Measurements from ENCODE around the gene UBTD2. TPM values are rescaled to one million over a fixed set of nuclear protein-coding genes. Genes with fewer than 3 reads are reported as not detected.

Gene UBTD2
- total and polyA plus RNA-seq, 10 of the 15 experiments (the other 5 are each of a cell fraction or from before 2014, with no cell fraction given): 7.7 to 30.5 (median 19.4) TPM

DNA sequence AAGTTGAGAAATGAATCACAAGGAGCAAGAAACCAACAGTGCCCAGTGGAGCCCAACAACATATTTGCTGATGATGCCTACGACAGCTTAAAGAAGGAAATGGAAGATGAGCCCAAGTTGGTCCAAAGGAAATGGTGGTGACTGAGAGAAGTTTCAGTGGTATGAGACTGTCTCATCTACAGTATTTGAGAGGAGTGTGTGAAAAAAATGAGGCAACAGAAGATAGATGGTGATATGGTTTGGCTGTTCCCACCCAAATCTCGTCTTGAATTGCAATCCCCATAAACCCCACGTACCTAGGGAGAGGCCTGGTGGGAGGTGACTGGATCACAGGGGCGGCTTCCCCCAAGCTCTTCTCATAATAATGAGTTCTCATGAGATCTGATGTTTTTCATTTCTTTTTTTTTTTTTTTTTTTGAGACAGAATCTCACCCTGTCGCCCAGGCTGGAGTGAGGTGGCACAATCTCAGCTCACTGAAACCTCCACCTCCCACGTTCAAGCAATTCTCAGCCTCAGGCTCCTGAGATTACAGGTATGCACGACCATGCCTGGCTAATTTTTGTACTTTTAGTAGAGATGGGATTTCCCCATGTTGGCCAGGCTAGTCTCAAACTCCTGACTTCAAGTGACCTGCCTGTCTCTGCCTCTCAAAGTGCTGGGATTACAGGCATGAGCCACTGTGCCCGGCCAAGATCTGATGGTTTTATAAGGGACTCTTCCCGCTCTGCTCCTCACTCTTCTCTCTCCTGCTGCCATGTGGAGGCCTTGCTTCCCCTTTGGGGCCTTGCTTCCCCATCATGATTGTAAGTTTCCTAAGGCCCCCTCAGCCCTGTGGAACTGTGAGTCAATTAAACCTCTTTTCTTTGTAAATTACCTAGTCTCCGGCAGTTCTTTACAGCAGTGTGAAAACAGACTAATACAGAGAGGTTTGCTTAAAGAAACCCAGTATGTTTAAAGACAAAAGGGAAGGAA is 59.4 kb downstream of the UBTD2 start (continued):
- TF ChIP-seq, protein P1, sequence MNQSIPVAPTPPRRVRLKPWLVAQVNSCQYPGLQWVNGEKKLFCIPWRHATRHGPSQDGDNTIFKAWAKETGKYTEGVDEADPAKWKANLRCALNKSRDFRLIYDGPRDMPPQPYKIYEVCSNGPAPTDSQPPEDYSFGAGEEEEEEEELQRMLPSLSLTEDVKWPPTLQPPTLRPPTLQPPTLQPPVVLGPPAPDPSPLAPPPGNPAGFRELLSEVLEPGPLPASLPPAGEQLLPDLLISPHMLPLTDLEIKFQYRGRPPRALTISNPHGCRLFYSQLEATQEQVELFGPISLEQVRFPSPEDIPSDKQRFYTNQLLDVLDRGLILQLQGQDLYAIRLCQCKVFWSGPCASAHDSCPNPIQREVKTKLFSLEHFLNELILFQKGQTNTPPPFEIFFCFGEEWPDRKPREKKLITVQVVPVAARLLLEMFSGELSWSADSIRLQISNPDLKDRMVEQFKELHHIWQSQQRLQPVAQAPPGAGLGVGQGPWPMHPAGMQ (IDR thresholded peaks at IDR 0.05; ENCODE audit: borderline replicate concordance): no peak

DNA sequence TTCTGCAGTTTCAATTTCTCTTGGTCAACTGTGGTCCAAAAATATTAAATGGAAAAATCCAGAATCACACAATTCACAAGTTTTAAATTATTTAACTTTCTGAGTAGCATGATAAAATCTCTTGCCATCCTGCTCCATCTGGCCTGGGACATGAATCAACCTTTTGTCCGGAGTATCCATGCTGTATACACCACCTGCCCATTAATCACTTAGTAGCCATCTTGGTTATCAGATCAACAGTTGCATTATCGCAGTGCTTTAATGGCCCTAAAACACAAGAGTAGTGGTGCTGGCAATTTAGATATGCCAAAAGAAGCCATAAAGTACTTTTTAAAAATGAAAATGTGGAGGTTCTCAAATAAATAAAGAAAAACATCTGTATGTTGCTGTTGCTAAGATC is 64.3 kb downstream of the UBTD2 start:
- ATAC-seq: no peak
- POLR2A ChIA-PET: no interaction called here
- BruUV-seq (replicated peaks): no TSS peak

More for the DNA sequence above, 64.3 kb downstream of the UBTD2 start:
- DNase-seq (ENCODE audit: low read depth, low spot score) (no peak), FAIRE-seq (no peak)
- no peak overlapping the region for H3K4me3 ChIP-seq
- H3K9me3 ChIP-seq (replicated peaks; ENCODE audit: control insufficient read depth, insufficient read depth, low read length): peaks cover 5% of the 10 kb centered on the region; the same call in 2 of the 3 replicates
- H3K9ac ChIP-seq (ENCODE audit: control insufficient read depth, insufficient read depth, low read length): no peak overlapping the region
- CTCF ChIA-PET: no interaction called here
- no peak for TF ChIP-seq CBX3 (IDR thresholded peaks at IDR 0.05; ENCODE audit: borderline replicate concordance, low read depth)
- TF ChIP-seq, protein P2, sequence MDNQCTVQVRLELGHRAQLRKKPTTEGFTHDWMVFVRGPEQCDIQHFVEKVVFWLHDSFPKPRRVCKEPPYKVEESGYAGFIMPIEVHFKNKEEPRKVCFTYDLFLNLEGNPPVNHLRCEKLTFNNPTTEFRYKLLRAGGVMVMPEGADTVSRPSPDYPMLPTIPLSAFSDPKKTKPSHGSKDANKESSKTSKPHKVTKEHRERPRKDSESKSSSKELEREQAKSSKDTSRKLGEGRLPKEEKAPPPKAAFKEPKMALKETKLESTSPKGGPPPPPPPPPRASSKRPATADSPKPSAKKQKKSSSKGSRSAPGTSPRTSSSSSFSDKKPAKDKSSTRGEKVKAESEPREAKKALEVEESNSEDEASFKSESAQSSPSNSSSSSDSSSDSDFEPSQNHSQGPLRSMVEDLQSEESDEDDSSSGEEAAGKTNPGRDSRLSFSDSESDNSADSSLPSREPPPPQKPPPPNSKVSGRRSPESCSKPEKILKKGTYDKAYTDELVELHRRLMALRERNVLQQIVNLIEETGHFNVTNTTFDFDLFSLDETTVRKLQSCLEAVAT (IDR thresholded peaks at IDR 0.05): no peak
- no peak for TF ChIP-seq ASH2L (IDR thresholded peaks at IDR 0.05; ENCODE audit: borderline replicate concordance, low read depth)
- RAD21 ChIA-PET (ENCODE audit: unreplicated experiment): no interaction called here
- SMC1A ChIA-PET (ENCODE audit: uncharacterized antibody, unreplicated experiment): no interaction called here
- WGBS (ENCODE audit: insufficient coverage, insufficient replicate concordance, low lambda C conversion rate, missing lambda C conversion rate): 99% methylated on average over 2 of the region's 2 CpGs
- H3K79me2 ChIP-seq (ENCODE audit: control insufficient read depth, insufficient read depth, low read length): peaks cover 17% of the 10 kb centered on the region
- H3K27ac ChIP-seq (ENCODE audit: control insufficient read depth, insufficient read depth): no peak overlapping the region
- in situ Hi-C loops (cut with MboI): no loop called here
- H3K36me3 ChIP-seq (ENCODE audit: control insufficient read depth in 2 of 2, insufficient read depth in 2 of 2, low read length in 1 of 2): peaks cover 0 to 4% of the 10 kb centered on the region in 2 experiments
- no peaks in the 10 kb centered on the region for H3K27me3 ChIP-seq (replicated peaks in 1 of 2; ENCODE audit: control insufficient read depth in 2 of 2, insufficient read depth in 2 of 2, low read length in 1 of 2)
- intact Hi-C loops (cut with micrococcal nuclease; ENCODE audit: unreplicated experiment): no loop called here
- peaks cover 12% of the 10 kb centered on the region for H3K4me1 ChIP-seq (ENCODE audit: control insufficient read depth, insufficient read depth, low read length)
- no peak overlapping the region for H3K4me2 ChIP-seq (ENCODE audit: control insufficient read depth, insufficient read depth)
- H4K20me1 ChIP-seq (ENCODE audit: control insufficient read depth, insufficient read depth): no peaks in the 10 kb centered on the region
- no peak overlapping the region for H2AFZ ChIP-seq (ENCODE audit: control insufficient read depth, low read depth, low read length)
